ENCODE results near the gene SEC14L6. TPM values are rescaled to one million over a fixed set of nuclear protein-coding genes. Genes with fewer than 3 reads are reported as not detected.

SEC14L6 gene
- polyA plus RNA-seq, 3 donors = 5.3 to 8.6 (median 6.7) TPM

Other genes starting within 250 kb of the SEC14L6 start
- gene TBC1D10A, start 219.8 kb downstream of the SEC14L6 start, polyA plus RNA-seq (ENCODE audit: insufficient read length in 3 of 3) = 10 to 100 TPM; 10.7 to 13.2 (median 11.8) TPM
- 100 to 1,000 TPM; 114 to 133 (median 131) TPM for gene SF3A1, start 189.8 kb downstream of the SEC14L6 start, polyA plus RNA-seq (ENCODE audit: insufficient read length in 3 of 3)
- 1 to 10 TPM; 4.1 to 5.4 (median 5.4) TPM for gene CCDC157, start 189.7 kb downstream of the SEC14L6 start, polyA plus RNA-seq (ENCODE audit: insufficient read length in 3 of 3)
- 10 to 100 TPM; 17.2 to 20.5 (median 19.1) TPM for gene RNF215, start 159.3 kb downstream of the SEC14L6 start, polyA plus RNA-seq (ENCODE audit: insufficient read length in 3 of 3)
- gene SEC14L2, start 149.7 kb downstream of the SEC14L6 start, polyA plus RNA-seq (ENCODE audit: insufficient read length in 3 of 3) = 1 to 10 TPM; 4.4 to 5.2 (median 5.0) TPM
- 1 to 10 TPM; 5.1 to 9.4 (median 7.8) TPM for gene MTFP1, start 121.0 kb downstream of the SEC14L6 start, polyA plus RNA-seq (ENCODE audit: insufficient read length in 3 of 3)
- gene SEC14L3, start 74.7 kb downstream of the SEC14L6 start, polyA plus RNA-seq (ENCODE audit: insufficient read length in 3 of 3) = not detected
- under 1 TPM; 0.17 to 0.60 (median 0.50) TPM for gene SEC14L4, start 41.0 kb downstream of the SEC14L6 start, polyA plus RNA-seq (ENCODE audit: insufficient read length in 3 of 3)
- gene GAL3ST1, start 27.9 kb upstream of the SEC14L6 start, polyA plus RNA-seq (ENCODE audit: insufficient read length in 3 of 3) = 10 to 100 TPM; 18.6 to 27.1 (median 19.4) TPM
- 10 to 100 TPM; 66.2 to 70.3 (median 66.7) TPM for gene PES1, start 45.2 kb upstream of the SEC14L6 start, polyA plus RNA-seq (ENCODE audit: insufficient read length in 3 of 3)
- 10 to 100 TPM; 52.7 to 59.9 (median 52.9) TPM for gene TCN2, start 60.4 kb upstream of the SEC14L6 start, polyA plus RNA-seq (ENCODE audit: insufficient read length in 3 of 3)
- gene SLC35E4, start 89.0 kb upstream of the SEC14L6 start, polyA plus RNA-seq (ENCODE audit: insufficient read length in 3 of 3) = 1 to 10 TPM; 1.3 to 1.6 (median 1.4) TPM
- 1 to 10 TPM; 5.5 to 6.9 (median 6.5) TPM for gene DUSP18, start 121.1 kb upstream of the SEC14L6 start, polyA plus RNA-seq (ENCODE audit: insufficient read length in 3 of 3)
- gene OSBP2, start 148.1 kb upstream of the SEC14L6 start, polyA plus RNA-seq (ENCODE audit: insufficient read length in 3 of 3) = 1 to 10 TPM; 4.8 to 5.4 (median 5.3) TPM